DMS 273 (cell line): Measurements from ENCODE around the gene SDF2L1.
"Not testable (repeated sequence)": the region's sequence is repeated elsewhere in the genome, so short reads cannot be mapped to it uniquely, and the experiment has no call there.

Source experiments
- DNase-seq: peaks from one replicate; lab custom pipeline; 2025; ENCODE audit not compliant: unreplicated experiment; lab: John Stamatoyannopoulos, UW

Gene SDF2L1

DNA sequence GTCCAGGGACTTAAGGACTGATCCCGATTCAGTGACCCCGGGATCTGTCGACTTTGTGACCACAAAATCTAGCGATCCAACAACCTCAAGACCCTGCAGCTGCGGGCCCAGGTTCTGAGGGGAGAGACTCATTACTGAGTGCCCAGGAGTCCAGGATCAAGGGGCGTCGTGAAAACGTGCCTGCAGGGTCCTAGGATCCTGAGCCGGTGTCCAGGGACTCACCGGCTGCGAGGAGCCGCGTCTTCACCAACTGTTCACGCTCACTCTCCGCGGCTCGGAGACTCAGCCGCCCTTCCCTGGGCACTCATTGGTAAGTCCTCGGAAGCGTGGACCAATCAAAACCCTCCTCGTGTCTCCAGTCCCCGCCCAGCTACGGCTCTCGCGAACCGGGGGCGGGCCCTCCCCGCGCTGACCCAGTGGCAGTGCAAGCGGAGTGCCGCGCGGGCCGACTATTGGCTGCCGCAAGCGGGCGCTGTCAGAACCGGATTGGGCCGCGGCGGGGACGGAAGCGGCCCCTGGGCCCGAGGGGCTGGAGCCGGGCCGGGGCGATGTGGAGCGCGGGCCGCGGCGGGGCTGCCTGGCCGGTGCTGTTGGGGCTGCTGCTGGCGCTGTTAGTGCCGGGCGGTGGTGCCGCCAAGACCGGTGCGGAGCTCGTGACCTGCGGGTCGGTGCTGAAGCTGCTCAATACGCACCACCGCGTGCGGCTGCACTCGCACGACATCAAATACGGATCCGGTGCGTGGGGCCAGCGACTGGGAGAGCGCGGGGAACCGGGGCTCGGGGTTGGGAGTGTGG, at the start of gene SDF2L1:
SDF2L1 (plus strand) TSS at position 514 of the 795 bp plus-strand sequence; CDS start at position 549, 35 bp downstream.
- DNase-seq = peak; percentile 98

DNA sequence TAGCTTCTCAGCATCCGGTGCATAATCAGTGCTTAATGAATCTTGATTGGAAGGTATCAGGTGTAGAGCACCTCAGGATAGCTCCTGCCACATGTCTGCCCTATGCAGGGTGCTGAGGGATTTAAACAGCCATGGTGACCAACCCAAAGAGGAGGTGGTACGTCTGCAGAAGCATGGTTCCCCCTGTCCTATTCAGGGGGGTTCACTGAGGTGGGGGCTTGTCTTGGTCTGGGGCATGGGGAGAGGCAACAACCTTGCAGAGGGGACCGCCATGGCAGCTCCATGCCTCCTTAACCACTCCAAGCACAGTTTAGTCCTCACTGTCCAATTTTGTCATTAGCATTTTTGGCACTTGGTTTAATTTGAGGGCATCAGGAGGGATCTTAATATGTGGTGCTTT, 49.7 kb upstream of the SDF2L1 start:
- no peak for DNase-seq

- DNase-seq = peak; percentile 47
Observed at GRCh38 chr22:21593406-21594232, 48.5 kb upstream of the SDF2L1 start.

DNA sequence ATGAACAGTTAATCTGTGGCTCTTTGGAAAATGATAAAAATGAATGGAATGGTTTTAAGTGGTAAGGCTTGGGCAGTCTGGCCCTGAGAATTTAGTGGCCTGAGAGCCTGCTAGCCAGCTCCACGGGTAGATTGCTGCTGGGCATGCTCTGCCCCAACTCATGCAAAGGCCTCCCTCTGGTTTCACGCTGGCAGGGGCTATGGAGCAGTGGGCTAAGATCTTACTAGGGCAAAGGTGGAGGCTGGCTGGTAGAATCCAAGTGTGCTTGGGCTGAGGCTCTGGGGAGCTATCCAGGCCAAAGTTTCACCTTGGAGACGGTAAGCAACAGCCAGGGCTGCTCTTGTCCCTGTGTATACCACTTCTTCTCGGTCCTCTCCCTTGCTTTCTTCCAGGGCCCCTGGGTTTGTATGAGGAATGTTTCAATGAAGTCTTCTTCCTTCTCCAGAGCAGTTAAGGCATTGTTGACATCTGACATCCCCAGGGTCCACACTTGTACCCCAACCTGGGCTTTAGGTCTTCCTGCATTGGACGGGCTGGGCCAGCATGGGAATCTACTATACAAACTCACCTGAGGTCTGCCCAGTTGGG, 47.1 kb upstream of the SDF2L1 start:
- no peak for DNase-seq

- DNase-seq = not testable (repeated sequence)
Observed at GRCh38 chr22:21596356-21597135, 45.6 kb upstream of the SDF2L1 start.

DNA sequence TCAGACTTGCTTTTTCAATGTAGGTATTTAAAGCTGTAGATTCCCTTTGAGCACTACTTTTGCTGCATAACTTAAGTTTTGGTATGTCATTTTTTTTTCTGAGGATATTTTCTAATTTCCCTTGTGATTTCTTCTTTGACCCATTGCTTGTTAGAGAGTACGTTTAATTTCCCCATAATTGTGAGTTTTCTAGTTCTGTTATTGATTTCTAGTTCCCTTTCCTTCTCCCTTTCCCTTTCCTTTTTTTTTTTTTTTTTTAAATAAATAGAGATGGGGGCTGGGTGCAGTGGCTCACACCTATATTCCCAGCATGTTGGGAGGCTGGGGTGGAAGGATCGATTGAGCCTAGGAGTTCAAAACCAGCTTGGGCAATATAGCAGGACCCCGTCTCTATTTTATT, 43.8 kb upstream of the SDF2L1 start:
- no peak for DNase-seq

DNA sequence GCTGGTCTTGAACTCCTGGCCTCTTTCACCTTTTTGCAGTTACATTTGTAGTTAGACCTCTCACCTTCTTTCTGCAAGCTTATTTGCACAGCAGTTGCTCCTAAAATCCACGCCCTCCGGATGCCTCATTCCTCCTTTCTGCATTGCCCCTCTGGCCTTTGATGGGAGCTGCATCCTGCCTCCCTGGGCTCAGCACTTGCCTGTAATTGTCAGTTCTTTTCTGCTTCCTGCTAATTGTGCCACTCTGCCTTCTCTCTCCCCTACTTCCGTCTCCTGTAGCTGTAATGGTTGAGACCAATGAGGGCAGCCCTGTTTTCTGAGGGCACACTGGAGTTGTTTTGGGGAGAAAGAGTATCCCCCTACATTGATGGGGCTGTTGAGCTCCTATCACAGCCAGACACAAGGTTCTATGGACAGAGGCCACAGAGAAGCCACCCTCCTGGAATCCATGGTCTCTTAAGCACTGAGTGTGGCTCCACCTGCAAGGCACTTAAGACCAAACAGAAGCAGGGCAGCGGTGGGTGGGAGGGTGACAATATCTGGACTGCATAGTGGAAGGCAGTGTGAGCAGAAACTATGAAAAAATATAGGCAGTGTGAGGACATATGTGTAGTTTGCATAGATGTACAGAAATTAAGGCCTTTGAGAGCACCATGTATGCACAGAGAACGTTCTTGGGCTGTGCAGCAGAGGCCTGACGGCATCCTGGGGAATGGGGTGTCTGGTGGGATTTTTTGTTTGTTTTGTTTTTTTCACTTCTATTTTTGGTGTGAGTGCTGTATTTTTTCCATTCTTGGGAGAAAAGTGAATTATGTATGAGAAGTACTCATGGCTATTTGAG, 42.8 kb upstream of the SDF2L1 start:
- no peak for DNase-seq

DNA sequence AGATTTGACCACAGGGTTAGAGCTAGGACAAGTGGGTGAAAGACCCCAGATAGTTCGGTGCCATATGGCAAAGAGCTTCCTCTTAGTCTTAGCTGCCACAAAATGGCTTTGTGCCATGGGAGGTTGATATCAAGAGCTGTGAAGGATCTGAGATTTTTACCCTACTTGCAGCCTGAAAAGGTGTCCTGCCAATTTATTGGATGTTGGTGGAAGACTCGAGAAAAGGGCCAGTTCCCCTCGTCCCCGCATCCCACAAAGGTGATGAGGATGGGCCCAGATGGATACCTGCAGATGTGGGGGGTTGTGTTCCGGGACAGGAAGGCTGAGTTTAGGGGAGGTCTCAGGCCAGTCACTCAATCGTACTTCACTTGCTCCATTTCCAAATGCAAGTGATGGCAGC, 39.5 kb upstream of the SDF2L1 start:
- DNase-seq = no peak

GRCh38 chr22:21603973-21604372, 38.1 kb upstream of the SDF2L1 start:
- no peak for DNase-seq

- DNase-seq = no peak
Observed at GRCh38 chr22:21605887-21606564, 36.1 kb upstream of the SDF2L1 start.

DNA sequence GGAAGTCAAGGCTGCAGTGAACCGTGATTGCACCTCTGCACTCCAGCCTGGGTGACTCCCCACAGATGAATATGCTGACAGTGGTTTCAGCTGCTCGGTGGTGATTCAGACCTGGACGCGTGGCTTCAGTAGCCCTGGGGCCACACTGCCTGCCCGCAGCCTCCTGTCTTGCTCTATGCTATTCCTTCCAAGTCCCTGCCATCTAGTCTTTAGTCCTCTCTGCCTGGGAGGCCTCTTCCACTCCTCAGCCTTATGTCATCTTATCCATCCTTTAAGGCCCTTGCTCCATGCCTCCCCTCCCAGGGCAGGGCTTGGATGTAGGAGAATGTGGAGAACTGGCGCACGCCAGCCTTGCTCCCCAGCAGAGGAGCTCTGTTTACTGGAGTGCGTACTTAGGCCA, 35.3 kb upstream of the SDF2L1 start:
- DNase-seq = no peak

DNA sequence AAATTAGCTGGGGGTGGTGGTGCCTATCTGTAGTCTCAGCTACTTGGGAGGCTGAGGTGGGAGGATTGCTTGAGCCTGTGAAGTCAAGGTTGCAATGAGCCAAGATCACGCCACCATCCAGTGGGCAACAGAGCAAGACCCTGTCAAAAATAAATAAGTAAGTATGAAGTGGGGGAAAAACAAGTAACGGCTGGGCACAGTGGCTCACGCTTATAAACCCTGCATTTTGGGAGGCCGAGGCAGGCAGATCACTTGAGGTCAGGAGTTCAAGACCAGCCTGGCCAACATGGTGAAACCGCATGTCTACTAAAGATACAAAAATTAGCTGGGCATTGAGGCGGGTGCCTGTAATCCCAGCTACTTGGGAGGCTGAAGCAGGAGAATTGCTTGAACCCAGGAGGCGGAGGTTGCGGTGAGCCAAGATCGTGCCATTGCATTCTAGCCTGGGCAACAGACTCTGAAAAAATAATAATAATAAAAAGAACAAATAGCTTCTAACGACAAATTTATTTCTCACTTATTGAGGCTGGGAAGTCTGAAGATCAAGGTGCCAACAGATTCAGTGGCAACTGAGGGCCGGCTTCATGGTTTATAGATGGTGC, 32.4 kb upstream of the SDF2L1 start:
- DNase-seq = not testable (repeated sequence)

GRCh38 chr22:21611210-21611977, 30.7 kb upstream of the SDF2L1 start:
- no peak for DNase-seq

GRCh38 chr22:21612858-21613257, 29.2 kb upstream of the SDF2L1 start:
- DNase-seq = no peak

GRCh38 chr22:21613553-21614233, 28.4 kb upstream of the SDF2L1 start:
- no peak for DNase-seq

DNA sequence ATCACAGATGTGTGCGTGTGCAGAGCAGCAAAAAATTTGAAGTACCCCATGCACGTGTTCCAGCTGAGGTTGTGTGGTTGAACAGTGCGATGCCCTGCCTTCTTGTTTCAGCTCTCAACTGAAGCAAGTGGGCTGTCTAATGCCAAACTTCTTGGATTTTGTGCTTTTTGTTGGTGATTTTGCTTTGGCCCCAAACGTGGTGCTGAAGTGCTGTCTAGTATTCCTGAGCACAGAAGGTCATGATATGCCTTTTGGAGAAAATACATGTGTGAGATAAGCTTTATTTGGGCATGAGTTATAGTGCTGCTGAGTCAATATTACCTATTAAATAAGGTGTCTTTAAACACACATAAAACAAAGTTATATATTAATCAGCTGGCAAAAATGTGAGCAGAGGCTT, 26.4 kb upstream of the SDF2L1 start:
- no peak for DNase-seq

- not testable (repeated sequence) for DNase-seq
Observed at GRCh38 chr22:21617337-21617736, 24.8 kb upstream of the SDF2L1 start.

DNA sequence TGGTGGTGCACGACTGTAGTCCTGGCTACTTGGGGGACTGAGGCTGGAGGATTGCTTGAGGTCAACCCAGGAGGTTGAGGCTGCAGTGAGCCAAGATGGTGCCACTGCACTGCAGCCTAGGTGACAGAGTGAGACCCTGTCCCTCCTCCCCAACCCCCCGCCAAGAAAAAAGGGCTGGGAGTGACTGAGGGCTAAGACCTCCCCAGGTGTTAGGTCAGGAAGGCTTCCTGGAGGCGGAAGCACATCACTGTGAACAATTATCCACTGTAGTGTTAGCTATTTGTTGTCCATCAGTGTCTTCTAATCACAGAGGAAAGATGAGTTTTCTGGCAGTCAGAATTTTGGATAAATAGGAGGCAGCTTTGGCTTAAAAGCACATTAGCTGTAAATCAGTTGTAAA, 21.1 kb upstream of the SDF2L1 start:
- DNase-seq = no peak
